ENCODE results near the gene P2RX5. TPM values are rescaled to one million over a fixed set of nuclear protein-coding genes. Genes with fewer than 3 reads are reported as not detected.

Gene P2RX5
- total RNA-seq, 1 experiment from 2014 or later = 0.66 TPM

GRCh38 chr17:3663102-3664011 is 32.6 kb downstream of the P2RX5 start:
- H3K36me3 Mint-ChIP-seq (ENCODE audit: insufficient read depth, unreplicated experiment) = peaks cover 29% of the 10 kb centered on the region
- no peaks in the 10 kb centered on the region for H3K4me1 Mint-ChIP-seq (ENCODE audit: low read depth, unreplicated experiment)
- 0 out of 2 replicates have a peak, but pooled peaks cover 4% of the 10 kb centered on the region for H3K4me1 ChIP-seq
- no peak for TF ChIP-seq CTCF (IDR thresholded peaks at IDR 0.05; ENCODE audit: insufficient read depth in 1 of 2, low read depth in 1 of 2, low read length in 1 of 2, severe bottlenecking in 1 of 2, unreplicated experiment in 1 of 2)
- ChIA-PET POLR2A (no interaction called here), CTCF (no interaction called here)
- no peaks in the 10 kb centered on the region for H3K9me3 Mint-ChIP-seq (ENCODE audit: unreplicated experiment)
- no peaks in the 10 kb centered on the region for H3K27me3 ChIP-seq (replicated peaks; ENCODE audit: control insufficient read depth, insufficient read depth, low read length)
- no peak overlapping the region for H3K4me3 Mint-ChIP-seq (ENCODE audit: unreplicated experiment)
- no TSS peak for BruUV-seq (replicated peaks)
- no peaks in the 10 kb centered on the region for H3K27me3 Mint-ChIP-seq (ENCODE audit: insufficient read depth, unreplicated experiment)
- H3K36me3 ChIP-seq (ENCODE audit: control insufficient read depth, insufficient read depth, low read length) = no peaks in the 10 kb centered on the region
- no peaks in the 10 kb centered on the region for H3K9me3 ChIP-seq
- H3K4me3 ChIP-seq (ENCODE audit: low read depth, low read length) = no peak overlapping the region
- no peak for DNase-seq
- intact Hi-C loops (cut with micrococcal nuclease; ENCODE audit: unreplicated experiment) = no loop called here
- no peak overlapping the region for H3K27ac Mint-ChIP-seq (ENCODE audit: unreplicated experiment)

DNA sequence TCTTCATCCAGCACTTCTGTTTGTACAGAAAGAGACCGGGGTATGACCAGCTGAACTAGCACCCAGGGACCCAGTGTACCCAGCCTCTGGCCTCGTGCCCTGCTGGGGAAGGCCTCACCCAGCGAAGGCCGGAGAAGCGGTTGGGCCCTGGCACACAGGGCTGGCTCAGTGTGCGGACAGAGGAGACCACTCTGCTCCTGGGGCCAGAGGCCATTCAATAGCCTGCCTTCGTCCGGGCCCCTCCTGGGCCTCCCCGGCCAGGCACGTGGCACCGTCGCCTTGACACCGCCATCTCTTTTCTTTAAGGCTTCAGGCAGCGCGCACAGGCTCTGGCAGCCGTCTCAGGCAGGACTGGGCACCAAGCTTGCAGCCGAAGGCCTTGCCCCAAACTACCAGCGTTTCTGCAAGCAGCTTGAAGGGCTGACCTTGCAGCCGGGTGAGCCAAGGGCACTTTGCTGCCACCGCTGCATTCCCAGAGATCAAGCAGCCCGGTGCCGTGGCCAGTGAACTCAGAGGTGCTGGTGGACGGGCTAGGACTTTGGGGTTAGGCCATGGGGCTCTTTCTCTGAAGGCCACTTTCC is 35.6 kb downstream of the P2RX5 start:
- H3K27me3 ChIP-seq (replicated peaks; ENCODE audit: control insufficient read depth, insufficient read depth, low read length) = no peaks in the 10 kb centered on the region
- H3K9me3 ChIP-seq = no peaks in the 10 kb centered on the region
- H3K4me3 ChIP-seq (ENCODE audit: low read depth, low read length) = no peak overlapping the region
- Mint-ChIP-seq H3K27me3 (ENCODE audit: insufficient read depth, unreplicated experiment) (no peaks in the 10 kb centered on the region), H3K27ac (ENCODE audit: unreplicated experiment) (no peak overlapping the region), H3K4me3 (ENCODE audit: unreplicated experiment) (no peak overlapping the region), H3K4me1 (ENCODE audit: low read depth, unreplicated experiment) (no peaks in the 10 kb centered on the region), H3K9me3 (ENCODE audit: unreplicated experiment) (no peaks in the 10 kb centered on the region), H3K36me3 (ENCODE audit: insufficient read depth, unreplicated experiment) (peaks cover 21% of the 10 kb centered on the region)
- no TSS peak for BruUV-seq (replicated peaks)
- CTCF ChIA-PET = no interaction called here
- TF ChIP-seq CTCF (IDR thresholded peaks at IDR 0.05; ENCODE audit: insufficient read depth in 1 of 2, low read depth in 1 of 2, low read length in 1 of 2, severe bottlenecking in 1 of 2, unreplicated experiment in 1 of 2) = no peak
- POLR2A ChIA-PET = no interaction called here
- DNase-seq = no peak
- no peaks in the 10 kb centered on the region for H3K4me1 ChIP-seq
- H3K36me3 ChIP-seq (ENCODE audit: control insufficient read depth, insufficient read depth, low read length) = no peaks in the 10 kb centered on the region; the same call in 1 of the 2 replicates
- intact Hi-C loops (cut with micrococcal nuclease; ENCODE audit: unreplicated experiment) = no loop called here

- peaks cover 14% of the 10 kb centered on the region for H3K36me3 Mint-ChIP-seq (ENCODE audit: insufficient read depth, unreplicated experiment)
- no peak for DNase-seq
- no peak overlapping the region for H3K4me3 Mint-ChIP-seq (ENCODE audit: unreplicated experiment)
- H3K4me1 ChIP-seq = no peaks in the 10 kb centered on the region
- H3K4me1 Mint-ChIP-seq (ENCODE audit: low read depth, unreplicated experiment) = no peaks in the 10 kb centered on the region
- H3K27ac Mint-ChIP-seq (ENCODE audit: unreplicated experiment) = no peak overlapping the region
- ChIA-PET CTCF (no interaction called here), POLR2A (no interaction called here)
- H3K27me3 ChIP-seq (replicated peaks; ENCODE audit: control insufficient read depth, insufficient read depth, low read length) = no peaks in the 10 kb centered on the region
- H3K27me3 Mint-ChIP-seq (ENCODE audit: insufficient read depth, unreplicated experiment) = no peaks in the 10 kb centered on the region
- TF ChIP-seq CTCF (IDR thresholded peaks at IDR 0.05; ENCODE audit: insufficient read depth in 1 of 2, low read depth in 1 of 2, low read length in 1 of 2, severe bottlenecking in 1 of 2, unreplicated experiment in 1 of 2) = no peak
- no peaks in the 10 kb centered on the region for H3K9me3 ChIP-seq
- no peak overlapping the region for H3K4me3 ChIP-seq (ENCODE audit: low read depth, low read length)
- BruUV-seq (replicated peaks) = no TSS peak
- no peaks in the 10 kb centered on the region; the same call in 1 of the 2 replicates for H3K36me3 ChIP-seq (ENCODE audit: control insufficient read depth, insufficient read depth, low read length)
- intact Hi-C loops (cut with micrococcal nuclease; ENCODE audit: unreplicated experiment) = no loop called here
- H3K9me3 Mint-ChIP-seq (ENCODE audit: unreplicated experiment) = no peaks in the 10 kb centered on the region
Measured at GRCh38 chr17:3659541-3660111, 36.3 kb downstream of the P2RX5 start.
